GM12873 (cell line): Measurements from ENCODE around the gene SLC5A9.

Experiments
- TF ChIP-seq, protein P1 (sequence below): IDR thresholded peaks from 2 replicates; pipeline ENCODE4 v1.5.1; 2012; ENCODE audit warnings: low read depth, mild to moderate bottlenecking, moderate library complexity, low read length, control low read depth; ENCODE audit not compliant: insufficient read depth; ENCODE audit errors: missing control alignments

Gene SLC5A9

DNA sequence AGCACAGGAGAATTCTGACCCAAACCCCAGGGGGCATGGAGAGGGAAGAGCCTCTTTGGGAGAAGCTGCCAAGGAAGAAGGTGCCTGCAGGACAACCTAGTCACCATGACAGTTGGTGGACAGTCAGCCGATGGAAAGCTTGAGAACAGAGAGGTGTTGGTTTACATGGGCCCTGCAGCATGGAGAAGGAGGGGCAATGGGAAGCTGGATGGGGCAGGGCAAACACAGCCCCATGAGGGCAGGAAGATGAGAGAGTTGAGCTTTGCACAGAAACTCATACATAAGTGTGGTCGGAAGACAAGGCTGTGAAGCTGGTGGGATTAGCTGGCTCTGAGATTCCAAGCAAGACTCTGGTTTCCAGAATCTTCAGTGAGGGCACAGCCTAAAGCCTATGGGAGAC is 6.6 kb upstream of the SLC5A9 start:
- TF ChIP-seq, protein P1, sequence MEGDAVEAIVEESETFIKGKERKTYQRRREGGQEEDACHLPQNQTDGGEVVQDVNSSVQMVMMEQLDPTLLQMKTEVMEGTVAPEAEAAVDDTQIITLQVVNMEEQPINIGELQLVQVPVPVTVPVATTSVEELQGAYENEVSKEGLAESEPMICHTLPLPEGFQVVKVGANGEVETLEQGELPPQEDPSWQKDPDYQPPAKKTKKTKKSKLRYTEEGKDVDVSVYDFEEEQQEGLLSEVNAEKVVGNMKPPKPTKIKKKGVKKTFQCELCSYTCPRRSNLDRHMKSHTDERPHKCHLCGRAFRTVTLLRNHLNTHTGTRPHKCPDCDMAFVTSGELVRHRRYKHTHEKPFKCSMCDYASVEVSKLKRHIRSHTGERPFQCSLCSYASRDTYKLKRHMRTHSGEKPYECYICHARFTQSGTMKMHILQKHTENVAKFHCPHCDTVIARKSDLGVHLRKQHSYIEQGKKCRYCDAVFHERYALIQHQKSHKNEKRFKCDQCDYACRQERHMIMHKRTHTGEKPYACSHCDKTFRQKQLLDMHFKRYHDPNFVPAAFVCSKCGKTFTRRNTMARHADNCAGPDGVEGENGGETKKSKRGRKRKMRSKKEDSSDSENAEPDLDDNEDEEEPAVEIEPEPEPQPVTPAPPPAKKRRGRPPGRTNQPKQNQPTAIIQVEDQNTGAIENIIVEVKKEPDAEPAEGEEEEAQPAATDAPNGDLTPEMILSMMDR, result no peak

- TF ChIP-seq, protein P1, result no peak
Measured at GRCh38 chr1:48216313-48216712, 6.2 kb upstream of the SLC5A9 start.

- TF ChIP-seq, protein P1, result peak; percentile 26
Measured at GRCh38 chr1:48216941-48217340, 5.6 kb upstream of the SLC5A9 start.

GRCh38 chr1:48217856-48218255 is 4.7 kb upstream of the SLC5A9 start:
- TF ChIP-seq, protein P1, result no peak

DNA sequence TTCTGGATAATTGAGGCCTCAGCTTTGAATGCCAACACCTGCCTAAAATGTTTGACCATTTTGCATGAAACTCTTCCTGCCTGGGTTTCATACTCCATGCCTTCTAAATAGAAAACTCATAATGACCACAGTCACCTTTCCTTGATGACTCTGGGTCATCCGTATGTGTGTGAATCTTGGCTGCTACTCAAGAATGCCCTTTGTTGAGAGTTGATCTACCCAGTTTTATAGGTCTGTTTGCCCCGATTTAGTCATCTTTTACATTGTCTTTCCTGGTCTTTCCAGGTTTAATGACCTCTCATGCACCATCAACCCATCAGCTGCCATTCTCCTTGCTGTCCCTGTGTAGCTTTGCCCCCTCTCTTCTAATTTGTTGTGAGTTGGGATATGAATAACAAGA is 2.7 kb upstream of the SLC5A9 start:
- TF ChIP-seq, protein P1, result no peak

DNA sequence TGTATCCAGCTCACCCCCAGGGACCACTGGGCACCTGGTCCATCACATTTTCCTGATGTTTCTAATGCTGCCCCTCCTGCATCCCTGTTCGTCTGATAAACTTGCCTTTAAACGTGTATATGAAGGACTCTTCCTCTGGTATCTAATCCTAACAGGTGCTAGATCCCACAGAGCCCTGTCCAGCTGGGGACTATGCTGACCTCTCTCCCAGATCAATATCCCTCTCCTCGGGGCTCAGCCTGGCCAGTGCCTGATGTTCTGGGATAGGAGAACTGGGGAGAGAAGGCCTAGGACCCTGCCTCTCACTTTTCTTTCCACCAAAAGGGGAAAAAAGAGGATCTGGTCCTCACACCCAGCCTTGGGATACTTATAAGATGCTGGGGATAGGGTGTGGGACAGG is 1.4 kb upstream of the SLC5A9 start:
- TF ChIP-seq, protein P1, result no peak

DNA sequence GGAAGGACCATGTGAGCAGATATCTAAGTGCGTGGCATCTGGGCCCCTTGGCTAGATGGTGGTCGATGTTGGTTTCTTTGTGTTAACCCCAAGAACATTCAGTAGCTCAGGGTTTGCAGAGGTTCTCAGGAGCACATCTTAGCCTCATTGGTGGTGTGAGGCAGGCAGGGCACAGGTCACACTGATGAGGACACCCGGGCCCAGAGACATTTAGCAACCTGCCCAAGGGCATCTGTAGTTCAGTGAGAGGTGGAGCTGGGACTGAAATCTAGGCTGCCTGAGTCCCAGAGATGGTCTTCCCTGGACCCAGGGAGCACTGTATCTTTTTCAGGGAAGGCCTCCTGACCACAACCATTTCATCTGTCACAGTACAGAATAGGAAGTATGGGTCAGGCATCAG is 859 bp upstream of the SLC5A9 start:
- TF ChIP-seq, protein P1, result no peak
